Measurements from ENCODE around the gene ANKRD26. TPM values are rescaled to one million over a fixed set of nuclear protein-coding genes. Genes with fewer than 3 reads are reported as not detected.

The ANKRD26 gene
- 6.1 and 7.3 TPM in 2 replicates for total RNA-seq

DNA sequence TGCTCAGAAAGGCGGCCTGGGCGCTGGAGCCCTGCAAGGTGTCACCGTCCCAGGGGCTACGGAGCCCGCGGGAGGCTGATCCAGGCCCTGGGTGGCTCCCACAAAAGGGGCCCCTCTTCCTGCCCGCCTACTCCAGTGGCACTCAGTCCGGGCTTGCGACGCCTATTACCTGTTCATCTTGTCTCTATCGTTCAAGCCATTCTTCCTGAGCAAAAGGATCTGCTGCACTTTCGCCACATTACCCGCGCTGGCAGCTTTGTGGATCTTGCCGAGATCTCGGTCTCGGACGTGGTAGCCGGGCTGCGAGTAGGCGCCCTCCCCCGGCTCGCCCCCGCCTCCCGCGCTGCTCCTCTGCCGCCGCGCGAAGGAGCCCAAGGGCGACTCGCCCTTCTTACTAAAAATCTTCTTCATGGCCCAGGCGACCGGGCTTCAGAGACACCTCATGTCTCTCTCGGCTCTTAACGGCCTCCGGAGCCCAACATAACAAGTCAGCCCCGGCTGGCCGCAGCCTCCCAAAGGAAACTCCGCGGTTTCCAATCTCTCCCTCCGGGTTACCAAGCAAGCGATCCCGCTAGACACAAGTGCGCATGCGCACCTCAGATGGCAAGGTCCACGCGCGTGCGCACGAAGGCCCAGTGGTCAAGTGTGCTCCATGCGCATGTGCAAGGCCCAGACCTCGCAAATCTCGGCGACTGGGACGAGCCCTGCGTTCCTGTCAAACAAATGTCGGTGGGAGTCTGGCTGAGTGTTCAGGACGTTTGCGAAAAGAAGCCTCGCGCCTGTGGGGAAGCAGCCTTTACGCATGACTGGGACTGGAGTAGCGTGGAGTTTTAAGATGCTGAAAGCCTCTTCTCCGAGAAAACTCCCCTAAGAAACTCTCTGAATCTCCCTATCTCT lies at the start of gene ANKRD26:
Gene ANKRD26, minus strand, starts transcription at position 579 of the 897 bp plus-strand sequence. Its CDS starts 168 bp downstream, at position 411.

Small RNAs within 50 kb of the gene (small RNA-seq; reads per million reads assigned to genes)
- 0.16 reads per million for gene RNU6-490P

Other genes starting within 250 kb of the ANKRD26 start
- 75.7 and 77.7 TPM in 2 replicates for gene ABI1, start 239.5 kb downstream of the ANKRD26 start, total RNA-seq
- gene YME1L1, start 53.9 kb upstream of the ANKRD26 start, total RNA-seq = 86.6 and 87.6 TPM in 2 replicates
- 9.0 and 10.4 TPM in 2 replicates for gene MASTL, start 54.9 kb upstream of the ANKRD26 start, total RNA-seq
- 22.1 and 22.3 TPM in 2 replicates for gene ACBD5, start 140.3 kb upstream of the ANKRD26 start, total RNA-seq